Right lobe of liver (tissue), 6 donors: ENCODE measurements around the gene GRIN3A. TPM values are rescaled to one million over a fixed set of nuclear protein-coding genes. Genes with fewer than 3 reads are reported as not detected.

Source experiments
- ATAC-seq, 4 donors: fragments of 200-7000 bp; cut with Tn5 transposase; one replicate each; pipeline ENCODE4 v1.9.1; 2020; ENCODE audit warnings: mild to moderate bottlenecking in 4 of 4, moderate library complexity in 4 of 4
- DNase-seq, 3 donors: peaks; one replicate each; pipeline ENCODE4 v3.0.0-alpha.2; 2020
- H3K27ac ChIP-seq, 3 donors: fragments of 200-600 bp; one replicate each; pipeline ENCODE4 v1.8.0; 2022
- H3K27me3 ChIP-seq, 2 donors: fragments of 200-600 bp; one replicate each; pipeline ENCODE4 v1.8.0; 2022
- H3K36me3 ChIP-seq, 4 donors: fragments of 200-600 bp; sonication (generic) in 1 of 4; one replicate each; pipeline versions ENCODE4 v1.5.1 to v1.8.0; 2017 to 2022; ENCODE audit warnings: control low read depth in 1 of 4
- H3K4me1 ChIP-seq, 4 donors: fragments of 200-600 bp; sonication (generic) in 1 of 4; one replicate each; pipeline versions ENCODE4 v1.5.1 to v1.8.0; 2017 to 2022; ENCODE audit warnings: control low read depth in 1 of 4
- H3K4me3 ChIP-seq, 3 donors: fragments of 200-600 bp; one replicate each; pipeline ENCODE4 v1.8.0; 2022
- H3K9me3 ChIP-seq, 4 donors: fragments of 200-600 bp; sonication (generic) in 1 of 4; one replicate each; pipeline versions ENCODE4 v1.5.1 to v1.8.0; 2017 to 2022; ENCODE audit warnings: control low read depth in 1 of 4
- CTCF ChIP-seq, 4 donors: fragments of 200-600 bp in 3 of 4; fragments of 450-650 bp in 1 of 4; IDR thresholded peaks; one replicate each; pipeline versions ENCODE4 v1.5.1 to v1.8.0; 2016 to 2022; ENCODE audit warnings: antibody characterized with exemption in 4 of 4, mild to moderate bottlenecking in 2 of 4
- POLR2A ChIP-seq: fragments of 450-650 bp; IDR thresholded peaks from one replicate; pipeline ENCODE4 v1.6.1; 2017; ENCODE audit warnings: antibody characterized with exemption, mild to moderate bottlenecking
- WGBS: methylation state at CpG from one replicate; pipeline ENCODE4 v1.1.6; 2018; ENCODE audit warnings: low coverage, low lambda C conversion rate; ENCODE audit not compliant: insufficient coverage; ENCODE audit errors: missing lambda C conversion rate; 5-methylcytosine and 5-hydroxymethylcytosine counted together
- intact Hi-C, 2 donors: fragments of 100-400 bp; cut with DNase I; formaldehyde crosslinking; loops; one replicate each; pipeline versions ENCODE4 v1.11.2 to v1.14.1; 2022
- total RNA-seq, 6 experiments: library from RNA; depleted of rRNA in 2 of 6; stranded (reverse); fragments of >200 nt in 2 of 6; fragmentation: NEBNext Ultra II Directional in 3 of 6; extraction: Animal tissue kit (Norgen Biotek cat#: 25700) in 3 of 6; gene quantifications; one replicate each; pipeline versions ENCODE4 v1.1.0 to v1.2.4, GENCODE V29; 2016 to 2023
- donor health status: DM: no; HTN: yes; CAD: no.
- donor health status: DM: no; HTN: no; CAD: no.
- donor health status: DM: no; HTN: no; CAD: no.
- donor health status: DM: no; HTN: yes; CAD: no.
- donor health status: DM: no; HTN: yes; CAD: no.

Gene GRIN3A
- total RNA-seq, 6 experiments from 2014 or later, result 0.05 to 0.44 (median 0.09) TPM; not detected in 1

GRCh38 chr9:101673642-101674041 lies 64.8 kb downstream of the GRIN3A start:
- H3K27ac ChIP-seq, result no peak overlapping the region
- H3K36me3 ChIP-seq, result no peaks in the 10 kb centered on the region
- DNase-seq (no peak), ATAC-seq (peak in 1 of 4 donors; percentile 18)
- H3K9me3 ChIP-seq, result no peaks in the 10 kb centered on the region
- H3K27me3 ChIP-seq, result no peaks in the 10 kb centered on the region
- 78% methylated on average over 2 of the region's 2 CpGs for WGBS
- H3K4me3 ChIP-seq, result no peak overlapping the region
- intact Hi-C loops, result no loop called here
- peaks cover 0 to 6% (median 0%) of the 10 kb centered on the region in 4 donors for H3K4me1 ChIP-seq
- TF ChIP-seq CTCF (IDR thresholded peaks at IDR 0.05) (no peak), POLR2A (no peak)

- Histone ChIP-seq H3K4me1 (peaks cover 0 to 6% (median 0%) of the 10 kb centered on the region in 4 donors), H3K4me3 (no peak overlapping the region), H3K36me3 (no peaks in the 10 kb centered on the region), H3K27me3 (no peaks in the 10 kb centered on the region), H3K9me3 (no peaks in the 10 kb centered on the region), H3K27ac (no peak overlapping the region)
- ATAC-seq (no peak), DNase-seq (no peak)
- no peak for TF ChIP-seq CTCF (IDR thresholded peaks at IDR 0.05)
- no peak for TF ChIP-seq POLR2A
- intact Hi-C loops, result no loop called here
- WGBS, result 67% methylated on average over 1 of the region's 1 CpG
Measured at GRCh38 chr9:101671567-101671966, 66.9 kb downstream of the GRIN3A start.

- no peak for ATAC-seq
- H3K4me3 ChIP-seq, result no peak overlapping the region
- DNase-seq, result no peak
- H3K27me3 ChIP-seq, result no peaks in the 10 kb centered on the region
- TF ChIP-seq POLR2A (no peak), CTCF (IDR thresholded peaks at IDR 0.05) (no peak)
- H3K4me1 ChIP-seq, result peaks cover 0 to 2% (median 0%) of the 10 kb centered on the region in 4 donors
- intact Hi-C loops, result no loop called here
- no peaks in the 10 kb centered on the region for H3K36me3 ChIP-seq
- H3K9me3 ChIP-seq, result no peaks in the 10 kb centered on the region
- H3K27ac ChIP-seq, result no peak overlapping the region
Measured at GRCh38 chr9:101668421-101668820, 70.0 kb downstream of the GRIN3A start.

- TF ChIP-seq POLR2A, result no peak
- intact Hi-C loops, result no loop called here
- no peak for DNase-seq
- H3K4me3 ChIP-seq, result no peak overlapping the region
- H3K36me3 ChIP-seq, result no peaks in the 10 kb centered on the region
- no peak overlapping the region for H3K27ac ChIP-seq
- H3K9me3 ChIP-seq, result no peaks in the 10 kb centered on the region
- H3K4me1 ChIP-seq, result no peaks in the 10 kb centered on the region
- ATAC-seq, result no peak
- 88% methylated on average over 2 of the region's 2 CpGs for WGBS
- H3K27me3 ChIP-seq, result no peaks in the 10 kb centered on the region
Measured at GRCh38 chr9:101664453-101664852, 74.0 kb downstream of the GRIN3A start.

GRCh38 chr9:101652601-101653175 lies 85.8 kb downstream of the GRIN3A start:
- Histone ChIP-seq H3K4me3 (no peak overlapping the region), H3K4me1 (no peaks in the 10 kb centered on the region), H3K36me3 (no peaks in the 10 kb centered on the region), H3K9me3 (no peaks in the 10 kb centered on the region), H3K27ac (no peak overlapping the region), H3K27me3 (no peaks in the 10 kb centered on the region)
- DNase-seq (no peak), ATAC-seq (no peak)
- TF ChIP-seq CTCF (IDR thresholded peaks at IDR 0.05) (no peak), POLR2A (no peak)
- WGBS, result 63% methylated on average over 2 of the region's 2 CpGs
- intact Hi-C loops, result no loop called here
